HFF-Myc (cell line): ENCODE measurements around the gene SHF.

Experiments
- DNase-seq: peaks from one replicate; pipeline ENCODE4 v3.0.0-alpha.2; 2011; ENCODE audit warnings: low read depth; ENCODE audit errors: extremely low read depth
- H3K4me3 ChIP-seq: replicated peaks from 2 replicates; pipeline ENCODE4 v1.5.1; 2011; ENCODE audit warnings: low read depth, mild to moderate bottlenecking, control low read depth, low read length
- TF ChIP-seq, protein P1 (sequence below): IDR thresholded peaks from 2 replicates; pipeline ENCODE4 v1.5.1; 2012; ENCODE audit warnings: mild to moderate bottlenecking, low read depth, low read length, control low read depth; ENCODE audit errors: missing control alignments

The SHF gene

DNA sequence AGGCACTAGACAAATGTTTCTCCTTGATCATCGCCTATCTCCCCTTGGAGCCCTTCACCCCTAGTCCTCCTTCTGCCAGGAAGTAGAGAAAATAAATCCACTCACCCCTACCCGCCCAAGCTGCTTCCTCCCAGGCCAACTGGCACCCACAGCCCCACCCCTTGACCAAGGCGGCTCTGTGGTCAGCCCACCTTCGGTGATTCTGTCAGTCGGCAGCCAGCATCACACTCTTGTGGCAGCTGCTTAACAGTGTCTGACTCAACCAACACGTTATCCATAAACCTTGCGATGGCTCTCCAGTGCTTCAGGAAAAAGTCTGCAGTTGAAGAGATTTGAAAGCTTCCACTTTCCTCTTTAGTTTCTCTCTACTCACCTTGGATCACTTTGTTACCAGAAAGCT is 7.6 kb downstream of the SHF start:
- H3K4me3 ChIP-seq, result no peak overlapping the region
- TF ChIP-seq, protein P1, sequence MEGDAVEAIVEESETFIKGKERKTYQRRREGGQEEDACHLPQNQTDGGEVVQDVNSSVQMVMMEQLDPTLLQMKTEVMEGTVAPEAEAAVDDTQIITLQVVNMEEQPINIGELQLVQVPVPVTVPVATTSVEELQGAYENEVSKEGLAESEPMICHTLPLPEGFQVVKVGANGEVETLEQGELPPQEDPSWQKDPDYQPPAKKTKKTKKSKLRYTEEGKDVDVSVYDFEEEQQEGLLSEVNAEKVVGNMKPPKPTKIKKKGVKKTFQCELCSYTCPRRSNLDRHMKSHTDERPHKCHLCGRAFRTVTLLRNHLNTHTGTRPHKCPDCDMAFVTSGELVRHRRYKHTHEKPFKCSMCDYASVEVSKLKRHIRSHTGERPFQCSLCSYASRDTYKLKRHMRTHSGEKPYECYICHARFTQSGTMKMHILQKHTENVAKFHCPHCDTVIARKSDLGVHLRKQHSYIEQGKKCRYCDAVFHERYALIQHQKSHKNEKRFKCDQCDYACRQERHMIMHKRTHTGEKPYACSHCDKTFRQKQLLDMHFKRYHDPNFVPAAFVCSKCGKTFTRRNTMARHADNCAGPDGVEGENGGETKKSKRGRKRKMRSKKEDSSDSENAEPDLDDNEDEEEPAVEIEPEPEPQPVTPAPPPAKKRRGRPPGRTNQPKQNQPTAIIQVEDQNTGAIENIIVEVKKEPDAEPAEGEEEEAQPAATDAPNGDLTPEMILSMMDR, result no peak
- no peak for DNase-seq

DNA sequence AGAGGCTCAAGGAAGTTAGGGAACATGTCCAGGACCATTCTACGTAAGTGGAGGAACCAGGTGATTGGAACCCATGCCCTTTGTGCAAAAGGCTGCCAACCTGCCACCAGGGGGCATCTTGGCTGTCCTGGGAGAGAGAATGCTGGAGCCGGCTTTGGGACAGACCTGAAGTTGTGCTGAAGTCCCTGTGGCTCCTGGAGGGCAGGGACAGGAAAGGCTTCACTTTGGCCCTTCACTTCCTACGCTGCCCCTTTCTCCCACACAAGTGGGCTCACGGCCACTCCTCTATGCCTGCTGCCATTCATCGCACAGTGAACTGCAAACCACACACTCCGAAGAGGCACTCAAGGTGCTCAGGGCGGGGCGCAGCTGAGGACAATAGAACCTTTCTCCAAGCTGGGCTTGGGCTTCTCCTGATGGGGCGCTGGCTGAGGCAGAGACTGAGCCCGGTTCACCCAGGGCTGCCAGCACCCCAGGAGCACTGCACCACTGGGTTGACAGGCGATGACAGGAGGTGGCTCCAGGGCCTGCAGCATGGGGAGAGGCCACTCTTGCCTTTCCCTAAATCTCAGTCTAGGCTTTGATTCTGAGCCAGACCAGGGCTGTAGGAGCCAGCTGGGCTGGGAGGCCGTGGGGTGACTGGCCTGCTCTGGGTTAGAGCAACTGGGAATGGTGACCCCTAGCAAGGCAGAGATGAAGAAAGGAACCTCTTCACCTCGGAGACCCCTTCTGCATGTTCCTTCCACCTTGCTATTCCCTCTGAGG is 8.4 kb downstream of the SHF start:
- no peak overlapping the region for H3K4me3 ChIP-seq
- TF ChIP-seq, protein P1, result peak; percentile 62
- no peak for DNase-seq

DNA sequence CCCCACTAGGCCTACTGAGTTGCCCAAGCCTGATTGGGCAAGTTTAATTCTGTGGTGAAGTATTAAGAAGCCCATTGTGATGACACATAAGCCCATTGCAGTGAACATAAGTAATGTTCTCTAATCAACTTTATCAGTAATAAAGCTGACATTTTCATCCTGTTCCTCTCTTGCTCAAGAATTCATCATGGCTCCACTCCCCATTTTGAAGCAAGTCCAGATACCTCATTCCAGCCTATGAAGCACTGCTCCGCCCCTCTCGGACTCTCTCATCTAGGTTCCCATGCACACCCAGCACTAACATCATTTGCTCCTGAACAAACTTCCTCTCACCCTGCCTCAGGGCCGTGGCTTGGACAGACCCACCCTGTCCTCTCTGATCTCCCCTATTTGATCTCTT is 10.5 kb downstream of the SHF start:
- no peak for DNase-seq
- TF ChIP-seq, protein P1, result no peak
- H3K4me3 ChIP-seq, result no peak overlapping the region

DNA sequence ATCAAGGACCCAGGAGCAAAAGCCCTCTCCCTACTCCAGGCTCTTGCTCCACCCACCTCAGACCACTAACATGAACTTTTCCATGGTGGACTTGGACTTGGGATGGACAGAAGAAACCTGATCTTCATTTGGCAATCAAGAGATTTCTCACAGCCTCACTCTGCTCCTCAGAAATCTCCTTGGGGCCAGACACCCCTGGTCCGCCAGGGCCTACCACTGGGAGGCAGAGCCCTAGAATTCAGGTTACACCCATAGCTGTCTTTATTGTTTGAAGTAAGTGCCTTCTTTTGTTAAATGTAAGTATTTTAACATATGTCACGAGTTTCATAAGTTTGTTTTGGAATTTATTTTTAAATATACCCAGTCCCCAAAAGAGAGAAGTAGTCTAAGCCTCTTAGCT is 13.2 kb downstream of the SHF start:
- no peak for DNase-seq
- H3K4me3 ChIP-seq, result no peak overlapping the region
- TF ChIP-seq, protein P1, result no peak

DNA sequence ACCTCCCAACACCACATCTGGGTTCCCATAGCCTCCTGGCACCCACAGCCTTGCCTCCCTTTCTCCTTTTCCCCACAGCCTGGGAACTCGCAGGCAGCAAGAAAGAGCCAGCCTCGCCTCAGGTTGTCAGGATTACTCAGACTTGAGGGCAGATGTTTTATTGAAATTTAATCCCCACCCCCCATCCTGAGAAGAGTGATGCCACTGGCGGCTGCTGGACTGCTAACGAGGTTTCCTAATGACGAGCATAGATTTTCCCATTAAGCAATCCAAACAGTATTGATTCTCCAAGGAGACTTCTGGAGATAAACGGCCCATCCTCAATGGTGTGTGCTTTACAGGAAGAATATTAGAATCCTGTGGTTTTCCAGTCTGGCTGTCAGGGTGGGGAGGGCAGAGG is 13.7 kb downstream of the SHF start:
- DNase-seq, result no peak
- H3K4me3 ChIP-seq, result no peak overlapping the region
- TF ChIP-seq, protein P1, result no peak

DNA sequence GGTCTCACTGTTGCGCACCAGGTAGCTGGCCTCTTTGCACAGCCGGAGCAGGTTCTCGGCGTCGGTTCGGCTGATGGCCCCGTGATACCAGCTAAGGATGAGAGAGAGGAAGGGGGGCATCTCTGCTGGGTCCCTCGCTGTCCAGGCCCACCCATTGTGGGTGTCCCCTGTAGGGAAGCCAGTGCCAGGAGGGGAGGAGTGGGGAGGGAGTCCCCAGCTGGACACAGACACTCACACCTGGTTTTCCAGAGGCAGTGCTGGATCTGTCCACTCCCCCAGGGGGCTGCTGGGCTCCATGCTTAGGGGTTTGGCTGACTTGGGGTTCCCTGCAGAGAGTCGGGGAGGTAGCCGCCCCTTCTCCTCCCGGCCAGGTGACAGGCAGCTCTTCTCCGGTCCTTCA is 15.9 kb downstream of the SHF start:
- no peak for DNase-seq
- H3K4me3 ChIP-seq, result no peak overlapping the region
- TF ChIP-seq, protein P1, result no peak
